ENCODE measurements around the gene SLC2A5.
"Not testable (repeated sequence)": the region's sequence is repeated elsewhere in the genome, so short reads cannot be mapped to it uniquely, and the experiment has no call there.

Gene SLC2A5

DNA sequence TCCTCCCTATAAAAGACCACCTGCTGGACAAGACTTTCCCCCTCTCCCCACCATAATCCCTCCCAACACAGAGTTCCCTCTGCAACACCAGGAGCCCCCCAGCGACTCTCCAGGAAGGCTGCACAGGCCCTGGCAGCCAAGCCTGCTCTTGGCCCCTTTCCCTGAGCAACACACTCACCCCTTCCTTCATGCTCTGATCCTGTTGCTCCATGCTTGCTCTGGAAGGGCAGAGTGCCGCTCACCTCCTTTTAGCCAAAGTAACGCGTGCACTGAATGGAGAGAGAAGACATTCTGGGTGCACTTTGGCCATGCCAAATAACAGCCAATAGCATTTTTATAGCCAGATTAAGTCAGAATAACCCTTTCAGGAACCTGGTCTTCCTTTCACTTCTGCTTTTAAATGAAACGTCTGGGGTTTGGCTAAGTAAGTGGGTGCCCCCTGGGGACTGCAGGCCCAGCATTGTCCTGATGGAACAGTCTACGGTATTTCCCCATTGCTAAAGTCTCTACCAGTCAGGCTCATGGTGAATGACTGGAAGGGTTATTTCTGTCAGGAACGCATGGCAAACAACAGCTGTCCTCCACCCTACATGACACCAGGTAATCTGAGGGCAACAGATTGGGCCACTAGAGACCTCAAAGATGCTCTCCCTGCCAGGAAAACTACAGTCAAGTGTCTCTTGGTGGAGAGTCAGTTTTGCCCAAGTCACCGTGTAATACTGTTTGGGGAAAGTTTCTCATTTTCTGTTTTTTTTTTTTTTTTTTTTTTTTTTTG, at the start of gene SLC2A5:
SLC2A5 (minus strand) TSS at position 310 of the 775 bp plus-strand sequence; CDS start at position 211, 99 bp downstream.
- no peak for DNase-seq (ENCODE audit: extremely low read depth in 1 of 2, low read depth in 1 of 2)

GRCh38 chr1:9118186-9118585, 48.8 kb upstream of the SLC2A5 start:
- no peak for DNase-seq (ENCODE audit: extremely low read depth in 1 of 2, low read depth in 1 of 2)

DNA sequence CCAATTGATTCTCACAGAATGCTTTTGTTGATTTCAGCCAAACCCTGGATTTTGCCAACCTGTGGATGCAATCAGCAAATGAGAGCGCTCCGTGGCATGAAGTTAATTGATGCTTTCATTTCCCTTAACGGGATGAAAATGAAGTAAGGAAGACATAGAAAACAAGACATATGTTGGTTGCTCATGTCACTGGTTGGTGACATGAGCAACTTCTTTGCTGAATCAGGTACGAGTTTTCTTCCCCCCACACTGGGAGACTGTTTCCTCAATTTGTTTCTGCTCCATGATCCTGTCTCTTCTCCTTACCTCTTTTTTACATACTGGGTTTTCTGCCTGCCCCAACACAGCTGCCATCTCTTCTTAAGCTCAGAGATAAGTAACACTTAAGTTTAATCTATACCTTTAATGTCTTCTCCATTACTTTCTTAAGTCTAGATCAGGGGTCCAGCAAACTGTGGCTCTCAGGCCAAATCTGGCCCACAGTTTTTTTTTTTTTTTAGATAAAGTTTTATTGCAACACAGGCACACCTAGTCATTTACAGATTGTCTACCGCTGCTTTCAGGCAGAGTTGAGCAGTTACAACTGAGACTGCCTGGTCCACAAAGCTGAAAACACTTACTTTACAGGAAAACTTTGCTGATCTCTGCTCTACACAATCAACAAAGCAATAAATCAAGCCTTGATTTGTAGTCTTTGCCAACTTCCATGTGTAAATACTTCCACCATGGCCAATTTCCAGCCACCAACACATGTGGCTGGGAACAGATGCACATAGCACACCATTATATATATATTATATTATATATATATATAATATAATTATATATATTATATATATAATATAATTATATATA, 46.1 kb upstream of the SLC2A5 start:
- DNase-seq (ENCODE audit: extremely low read depth in 1 of 2, low read depth in 1 of 2) = no peak

DNA sequence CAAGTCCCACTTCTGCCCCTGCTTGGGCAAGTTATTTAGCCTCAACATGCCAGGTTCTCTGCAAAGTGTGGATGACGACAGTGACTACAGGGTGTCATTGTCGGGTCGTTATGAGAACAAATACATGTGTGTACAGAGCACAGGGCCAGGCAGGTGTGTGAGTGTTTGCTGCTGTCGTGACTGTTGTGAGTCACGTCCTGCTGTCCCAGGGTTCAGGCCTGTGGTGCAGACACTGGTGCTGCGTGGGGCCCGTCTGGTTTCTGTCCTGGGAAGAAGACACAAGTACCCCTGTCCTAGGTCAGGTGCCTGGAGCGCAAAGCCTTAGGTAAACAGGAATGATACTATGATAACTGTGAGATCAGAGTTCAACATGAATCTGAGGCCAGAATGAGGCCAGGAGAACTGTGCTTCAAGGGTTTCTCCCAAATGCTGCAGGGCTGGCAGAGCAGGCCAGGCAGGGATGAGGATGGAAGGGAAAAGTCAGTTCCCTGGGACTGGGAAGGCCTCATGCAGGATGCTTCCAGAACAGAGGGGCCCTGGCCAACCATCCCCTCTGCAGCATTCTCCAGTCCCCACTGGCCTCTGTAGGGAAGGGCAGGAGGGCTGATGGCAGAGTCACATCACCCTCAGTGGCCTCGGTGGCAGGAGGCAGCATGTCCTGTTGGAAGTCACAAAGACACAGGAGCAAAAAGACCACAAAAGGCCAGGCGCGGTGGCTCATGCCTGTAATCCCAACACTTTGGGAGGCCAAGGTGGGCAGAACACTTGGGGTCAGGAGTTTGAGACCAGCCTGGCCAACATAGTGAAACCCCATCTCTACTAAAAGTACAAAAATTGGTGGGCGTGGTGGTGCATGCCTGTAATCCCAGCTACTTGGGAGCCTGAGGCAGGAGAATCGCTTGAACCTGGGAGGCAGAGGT, 43.8 kb upstream of the SLC2A5 start:
- no peak for DNase-seq (ENCODE audit: extremely low read depth in 1 of 2, low read depth in 1 of 2)

DNA sequence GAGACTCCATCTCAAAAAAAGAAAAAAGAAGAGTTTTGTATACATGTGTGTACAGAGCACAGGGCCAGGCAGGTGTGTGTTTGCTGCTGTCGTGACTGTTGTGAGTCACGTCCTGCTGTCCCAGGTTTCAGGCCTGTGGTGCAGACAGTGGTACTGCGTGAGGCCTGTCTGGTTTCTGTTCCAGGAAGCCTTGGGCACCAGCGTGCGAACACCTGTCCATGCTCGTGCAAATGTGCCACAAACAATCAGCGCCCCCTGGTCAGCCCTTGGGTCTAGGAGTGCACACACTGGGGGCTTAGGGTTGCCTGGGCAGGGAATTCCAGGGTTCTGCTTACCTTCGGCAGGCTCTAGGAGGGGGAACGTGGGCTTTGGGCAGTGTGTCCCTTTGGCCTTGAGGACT, 42.5 kb upstream of the SLC2A5 start:
- peak in 1 of 2 donors; percentile 34 for DNase-seq (ENCODE audit: extremely low read depth in 1 of 2, low read depth in 1 of 2)

DNA sequence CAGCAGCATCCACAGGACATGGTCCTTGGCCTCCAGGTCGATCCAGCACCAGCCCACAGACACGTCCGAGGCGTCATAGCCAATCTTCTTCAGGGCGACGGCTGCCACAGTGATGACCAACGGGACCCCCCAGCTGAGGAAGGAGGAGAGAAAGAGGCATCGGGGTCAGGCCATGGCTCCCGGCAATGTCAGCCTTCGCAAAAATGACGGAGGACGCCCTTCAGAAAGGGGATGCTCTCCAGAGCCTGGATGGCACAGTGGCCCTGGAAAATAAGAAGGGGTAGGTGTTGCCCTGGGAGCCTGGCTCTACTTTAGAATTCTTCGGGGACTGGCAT, 41.9 kb upstream of the SLC2A5 start:
- no peak for DNase-seq (ENCODE audit: extremely low read depth in 1 of 2, low read depth in 1 of 2)

DNA sequence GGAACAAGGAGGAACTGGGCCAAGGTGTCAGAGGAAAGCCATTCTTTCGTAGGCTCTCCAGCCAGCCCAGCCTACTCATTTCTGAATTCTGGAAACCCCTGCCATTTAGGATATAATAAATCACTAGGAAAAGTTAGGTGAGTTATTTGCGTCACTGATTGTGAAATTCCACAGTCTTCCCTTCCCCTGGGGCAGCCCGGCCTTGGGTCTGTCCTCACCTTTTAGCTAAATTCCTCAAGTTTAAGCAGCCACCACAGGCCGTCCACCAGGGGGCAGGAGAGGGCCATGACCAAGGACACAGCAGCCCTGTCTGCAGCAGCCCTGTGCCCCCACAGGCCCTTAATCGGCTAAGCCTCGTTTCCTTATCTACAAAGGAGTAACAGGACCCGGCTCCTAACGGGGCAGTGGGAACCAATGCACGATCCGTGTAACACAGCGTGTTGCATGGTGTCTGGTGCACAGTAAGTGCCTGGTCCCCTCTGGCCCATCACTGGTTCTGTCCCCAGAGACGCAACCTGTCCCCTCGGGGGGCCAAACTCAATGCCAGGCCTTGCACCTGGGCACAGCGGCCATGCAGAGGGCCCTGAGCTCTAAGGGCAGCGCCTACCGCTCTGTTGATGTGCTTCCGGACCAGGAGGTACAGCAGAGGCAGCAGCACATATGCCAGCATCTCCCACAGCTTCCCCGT, 41.4 kb upstream of the SLC2A5 start:
- peak; percentile 62 to 80 for DNase-seq (ENCODE audit: extremely low read depth in 1 of 2, low read depth in 1 of 2)

GRCh38 chr1:9108056-9108665, 38.7 kb upstream of the SLC2A5 start:
- DNase-seq (ENCODE audit: extremely low read depth in 1 of 2, low read depth in 1 of 2) = no peak

GRCh38 chr1:9107136-9107535, 37.7 kb upstream of the SLC2A5 start:
- no peak for DNase-seq (ENCODE audit: extremely low read depth in 1 of 2, low read depth in 1 of 2)

DNA sequence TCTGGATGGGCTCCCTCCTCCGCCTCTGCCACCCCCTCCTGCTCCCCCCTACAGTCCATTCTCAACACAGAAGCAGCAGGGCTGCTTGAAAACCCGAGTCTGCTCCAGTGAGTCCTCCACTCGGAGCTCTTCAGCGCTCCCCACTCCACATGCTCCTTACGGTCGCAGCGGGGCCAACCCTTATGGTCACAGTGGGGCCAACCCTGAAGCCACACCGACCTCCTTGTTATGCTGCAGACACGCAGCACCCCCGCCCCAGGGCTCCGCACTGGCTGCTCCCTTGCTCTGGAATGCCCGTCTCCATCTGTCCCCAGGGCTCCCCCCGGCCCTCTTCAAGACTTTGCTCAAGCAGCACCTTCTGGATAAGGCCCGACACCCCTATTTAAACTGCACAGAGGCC, 36.9 kb upstream of the SLC2A5 start:
- no peak for DNase-seq (ENCODE audit: extremely low read depth in 1 of 2, low read depth in 1 of 2)

DNA sequence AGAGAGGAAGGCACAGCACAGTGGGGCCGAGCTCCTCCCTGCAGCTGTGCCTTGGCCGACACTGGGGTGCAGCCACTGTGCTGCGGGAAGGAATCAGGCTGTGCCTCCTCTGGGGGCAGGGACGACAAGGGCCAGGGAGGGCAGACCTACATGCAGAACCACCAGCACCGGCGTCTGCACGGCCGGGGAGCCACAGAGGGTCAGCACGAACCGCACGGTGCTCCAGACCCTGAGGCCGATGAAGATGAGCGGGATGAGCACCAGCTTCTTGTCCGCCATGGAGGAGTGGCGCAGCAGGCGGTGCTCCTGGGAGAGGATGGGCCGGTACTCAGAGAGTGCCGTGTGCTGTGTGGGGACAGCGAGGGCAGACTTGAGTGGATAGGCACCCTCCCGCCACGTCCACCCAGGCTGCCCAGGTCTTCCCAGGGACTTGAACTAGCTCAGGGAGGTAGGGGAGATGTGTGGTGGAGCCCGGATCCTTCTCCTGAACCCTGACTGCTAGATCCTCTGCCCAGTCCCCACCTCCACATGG, 36.0 kb upstream of the SLC2A5 start:
- no peak for DNase-seq (ENCODE audit: extremely low read depth in 1 of 2, low read depth in 1 of 2)

- no peak for DNase-seq (ENCODE audit: extremely low read depth in 1 of 2, low read depth in 1 of 2)
Measured at GRCh38 chr1:9101510-9102146, 32.2 kb upstream of the SLC2A5 start.

GRCh38 chr1:9100471-9101043, 31.1 kb upstream of the SLC2A5 start:
- no peak for DNase-seq (ENCODE audit: extremely low read depth in 1 of 2, low read depth in 1 of 2)

DNA sequence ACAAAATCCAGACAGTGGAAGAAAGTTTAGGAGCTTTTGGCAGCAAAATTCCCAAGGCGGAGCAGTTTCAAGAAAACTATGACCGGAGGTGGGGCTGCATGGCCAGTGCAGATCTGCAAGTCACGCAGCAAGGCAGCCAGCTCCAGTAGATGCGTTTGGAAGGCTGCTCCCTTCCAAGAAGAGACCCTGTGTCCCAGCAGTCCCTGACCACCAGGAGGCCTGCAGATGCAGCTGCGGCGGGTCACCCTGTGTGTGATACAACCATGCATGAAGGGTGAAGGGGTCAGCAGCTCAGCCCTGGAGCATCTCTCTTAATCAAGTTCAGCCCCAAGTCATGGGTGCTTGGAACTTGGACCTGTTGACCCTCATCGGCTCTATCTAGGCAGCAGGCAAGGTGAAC, 30.1 kb upstream of the SLC2A5 start:
- no peak for DNase-seq (ENCODE audit: extremely low read depth in 1 of 2, low read depth in 1 of 2)

- no peak for DNase-seq (ENCODE audit: extremely low read depth in 1 of 2, low read depth in 1 of 2)
Measured at GRCh38 chr1:9097947-9098705, 28.7 kb upstream of the SLC2A5 start.

DNA sequence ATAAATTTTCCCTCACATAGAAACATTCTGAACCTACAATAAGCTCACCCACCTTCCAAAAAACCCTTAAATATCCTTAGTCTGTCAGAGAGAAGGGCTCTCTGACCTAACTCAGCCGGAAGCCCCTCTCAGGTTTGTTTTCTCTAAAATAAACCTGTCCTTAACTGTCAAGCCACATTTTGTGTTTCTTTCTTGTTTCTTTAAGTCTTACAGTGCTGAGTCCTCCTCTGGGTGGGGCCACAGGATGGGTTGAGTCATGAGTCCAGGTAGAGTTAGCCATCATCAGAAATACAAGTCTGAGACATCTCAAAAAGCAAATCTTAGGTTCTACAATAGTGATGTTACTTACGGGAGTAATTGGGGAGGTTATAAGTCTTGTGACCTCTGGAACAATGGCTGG, 26.4 kb upstream of the SLC2A5 start:
- no peak for DNase-seq (ENCODE audit: extremely low read depth in 1 of 2, low read depth in 1 of 2)

GRCh38 chr1:9093996-9094595, 24.7 kb upstream of the SLC2A5 start:
- DNase-seq (ENCODE audit: extremely low read depth in 1 of 2, low read depth in 1 of 2) = not testable (repeated sequence)

DNA sequence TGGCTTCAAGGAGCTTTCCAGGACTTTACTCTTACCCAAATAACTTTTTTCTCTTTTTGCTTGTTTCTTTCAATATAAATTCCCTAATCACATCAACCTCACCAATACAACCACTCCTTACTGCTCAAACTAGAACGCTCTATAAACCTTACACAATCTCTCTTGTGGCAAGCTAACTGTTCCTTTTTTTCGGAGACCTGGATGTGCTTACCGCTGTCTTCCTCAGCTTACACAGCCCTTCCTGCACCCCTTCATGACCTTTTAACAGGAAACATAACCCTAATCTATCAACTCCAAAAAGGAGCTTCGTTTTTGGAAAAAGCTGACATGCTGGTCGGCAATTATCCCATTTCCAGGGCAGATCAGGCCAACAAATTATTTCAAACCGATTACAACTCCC, 24.1 kb upstream of the SLC2A5 start:
- no peak for DNase-seq (ENCODE audit: extremely low read depth in 1 of 2, low read depth in 1 of 2)
